ENCODE results near the gene KCNJ14. TPM values are rescaled to one million over a fixed set of nuclear protein-coding genes. Genes with fewer than 3 reads are reported as not detected.

KCNJ14 gene
- total RNA-seq, 4 donors from 2014 or later = 0.16 to 0.42 (median 0.27) TPM; not detected in 1

GRCh38 chr19:48458016-48458415 lies 2.6 kb downstream of the KCNJ14 start:
- no peak for TF ChIP-seq CTCF (IDR thresholded peaks at IDR 0.05)
- TF ChIP-seq EP300 (IDR thresholded peaks at IDR 0.05) = no peak
- no peak for TF ChIP-seq POLR2AphosphoS5 (IDR thresholded peaks at IDR 0.05)
- no peak for TF ChIP-seq POLR2A (IDR thresholded peaks at IDR 0.05)
- Histone ChIP-seq H3K4me3 (no peak overlapping the region), H3K9me3 (no peaks in the 10 kb centered on the region), H3K4me1 (no peaks in the 10 kb centered on the region), H3K27ac (no peak overlapping the region), H3K36me3 (peaks cover 0 to 41% of the 10 kb centered on the region in 2 donors), H3K27me3 (no peaks in the 10 kb centered on the region)
- no peak for ATAC-seq
- 86 to 91% methylated on average over 2 of the region's 2 CpGs for WGBS, 2 donors (ENCODE audit: low coverage in 1 of 2)

- no peaks in the 10 kb centered on the region for H3K9me3 ChIP-seq
- no peak overlapping the region for H3K4me3 ChIP-seq
- no peaks in the 10 kb centered on the region for H3K27me3 ChIP-seq
- no peak for ATAC-seq
- WGBS, 2 donors (ENCODE audit: low coverage in 1 of 2) = 80% methylated on average over 3 of the region's 36 CpGs; no CpG with 5 or more reads in 1 of the 2 donors
- no peak for TF ChIP-seq EP300 (IDR thresholded peaks at IDR 0.05)
- no peak for TF ChIP-seq CTCF (IDR thresholded peaks at IDR 0.05)
- TF ChIP-seq POLR2AphosphoS5 (IDR thresholded peaks at IDR 0.05) = no peak
- no peak for TF ChIP-seq POLR2A (IDR thresholded peaks at IDR 0.05)
- H3K4me1 ChIP-seq = no peaks in the 10 kb centered on the region
- H3K27ac ChIP-seq = no peak overlapping the region
- H3K36me3 ChIP-seq = peaks cover 0 to 7% of the 10 kb centered on the region in 2 donors
Measured at GRCh38 chr19:48461651-48461981, 6.2 kb downstream of the KCNJ14 start.

- TF ChIP-seq POLR2AphosphoS5 (IDR thresholded peaks at IDR 0.05) = no peak
- no peak for TF ChIP-seq EP300 (IDR thresholded peaks at IDR 0.05)
- no peak for TF ChIP-seq POLR2A (IDR thresholded peaks at IDR 0.05)
- no peak for TF ChIP-seq CTCF (IDR thresholded peaks at IDR 0.05)
- Histone ChIP-seq H3K36me3 (peaks cover 0 to 2% of the 10 kb centered on the region in 2 donors), H3K4me1 (no peaks in the 10 kb centered on the region), H3K27me3 (no peaks in the 10 kb centered on the region), H3K4me3 (no peak overlapping the region), H3K9me3 (no peaks in the 10 kb centered on the region), H3K27ac (no peak overlapping the region)
- 65% methylated on average over 20 of the region's 62 CpGs; no CpG with 5 or more reads in 1 of the 2 donors for WGBS, 2 donors (ENCODE audit: low coverage in 1 of 2)
- ATAC-seq = no peak
Measured at GRCh38 chr19:48461982-48462655, 6.7 kb downstream of the KCNJ14 start.

- H3K9me3 ChIP-seq = no peaks in the 10 kb centered on the region
- no peaks in the 10 kb centered on the region for H3K27me3 ChIP-seq
- 93 to 100% methylated on average over 1 of the region's 1 CpG for WGBS, 2 donors (ENCODE audit: low coverage in 1 of 2)
- ATAC-seq = no peak
- H3K4me1 ChIP-seq = peaks cover 0 to 13% (median 6%) of the 10 kb centered on the region in 3 donors
- H3K36me3 ChIP-seq = peaks cover 0 to 1% of the 10 kb centered on the region in 2 donors
- no peak overlapping the region for H3K27ac ChIP-seq
- H3K4me3 ChIP-seq = no peak overlapping the region
- TF ChIP-seq POLR2AphosphoS5 (IDR thresholded peaks at IDR 0.05) = no peak
- TF ChIP-seq POLR2A (IDR thresholded peaks at IDR 0.05) = no peak
- TF ChIP-seq EP300 (IDR thresholded peaks at IDR 0.05) = no peak
- TF ChIP-seq CTCF (IDR thresholded peaks at IDR 0.05) = no peak
Measured at GRCh38 chr19:48465215-48465614, 9.8 kb downstream of the KCNJ14 start.

Measured in gastroesophageal sphincter (tissue), 4 donors.